ENCODE measurements around the gene RTP2. TPM values are rescaled to one million over a fixed set of nuclear protein-coding genes. Genes with fewer than 3 reads are reported as not detected.

RTP2 gene
- total RNA-seq, 1 donor from 2014 or later: not detected

DNA sequence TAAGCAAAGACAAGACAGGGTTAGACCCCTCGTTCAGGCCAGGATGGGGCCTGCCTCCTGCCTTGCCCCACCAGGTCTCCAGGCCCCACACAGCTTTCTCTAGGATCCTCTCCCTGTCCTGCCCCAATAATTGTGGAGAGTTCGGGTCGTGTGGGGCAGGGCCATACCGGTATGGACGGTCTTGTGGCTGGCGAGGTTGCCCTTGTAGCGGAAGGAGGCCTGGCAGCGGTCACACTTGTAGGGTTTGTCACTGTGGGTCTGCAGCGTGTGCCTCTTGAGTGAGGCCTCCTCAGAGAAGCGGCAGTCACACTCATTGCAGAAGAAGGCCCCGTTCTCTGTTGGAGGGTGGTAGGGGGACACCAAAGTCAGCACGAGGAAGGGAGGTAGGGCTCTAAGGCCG, 24.2 kb upstream of the RTP2 start:
- TF ChIP-seq, protein P1, sequence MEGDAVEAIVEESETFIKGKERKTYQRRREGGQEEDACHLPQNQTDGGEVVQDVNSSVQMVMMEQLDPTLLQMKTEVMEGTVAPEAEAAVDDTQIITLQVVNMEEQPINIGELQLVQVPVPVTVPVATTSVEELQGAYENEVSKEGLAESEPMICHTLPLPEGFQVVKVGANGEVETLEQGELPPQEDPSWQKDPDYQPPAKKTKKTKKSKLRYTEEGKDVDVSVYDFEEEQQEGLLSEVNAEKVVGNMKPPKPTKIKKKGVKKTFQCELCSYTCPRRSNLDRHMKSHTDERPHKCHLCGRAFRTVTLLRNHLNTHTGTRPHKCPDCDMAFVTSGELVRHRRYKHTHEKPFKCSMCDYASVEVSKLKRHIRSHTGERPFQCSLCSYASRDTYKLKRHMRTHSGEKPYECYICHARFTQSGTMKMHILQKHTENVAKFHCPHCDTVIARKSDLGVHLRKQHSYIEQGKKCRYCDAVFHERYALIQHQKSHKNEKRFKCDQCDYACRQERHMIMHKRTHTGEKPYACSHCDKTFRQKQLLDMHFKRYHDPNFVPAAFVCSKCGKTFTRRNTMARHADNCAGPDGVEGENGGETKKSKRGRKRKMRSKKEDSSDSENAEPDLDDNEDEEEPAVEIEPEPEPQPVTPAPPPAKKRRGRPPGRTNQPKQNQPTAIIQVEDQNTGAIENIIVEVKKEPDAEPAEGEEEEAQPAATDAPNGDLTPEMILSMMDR (conservative IDR thresholded peaks at IDR 0.05): no peak
- Mint-ChIP-seq H3K4me1 (ENCODE audit: unreplicated experiment) (peaks cover 6% of the 10 kb centered on the region), H3K4me3 (no peak overlapping the region), H3K27ac (no peak overlapping the region), H3K9me3 (no peaks in the 10 kb centered on the region), H3K36me3 (peaks cover 51% of the 10 kb centered on the region), H3K27me3 (no peaks in the 10 kb centered on the region)
- DNase-seq (ENCODE audit: extremely low spot score, unreplicated experiment): no peak

DNA sequence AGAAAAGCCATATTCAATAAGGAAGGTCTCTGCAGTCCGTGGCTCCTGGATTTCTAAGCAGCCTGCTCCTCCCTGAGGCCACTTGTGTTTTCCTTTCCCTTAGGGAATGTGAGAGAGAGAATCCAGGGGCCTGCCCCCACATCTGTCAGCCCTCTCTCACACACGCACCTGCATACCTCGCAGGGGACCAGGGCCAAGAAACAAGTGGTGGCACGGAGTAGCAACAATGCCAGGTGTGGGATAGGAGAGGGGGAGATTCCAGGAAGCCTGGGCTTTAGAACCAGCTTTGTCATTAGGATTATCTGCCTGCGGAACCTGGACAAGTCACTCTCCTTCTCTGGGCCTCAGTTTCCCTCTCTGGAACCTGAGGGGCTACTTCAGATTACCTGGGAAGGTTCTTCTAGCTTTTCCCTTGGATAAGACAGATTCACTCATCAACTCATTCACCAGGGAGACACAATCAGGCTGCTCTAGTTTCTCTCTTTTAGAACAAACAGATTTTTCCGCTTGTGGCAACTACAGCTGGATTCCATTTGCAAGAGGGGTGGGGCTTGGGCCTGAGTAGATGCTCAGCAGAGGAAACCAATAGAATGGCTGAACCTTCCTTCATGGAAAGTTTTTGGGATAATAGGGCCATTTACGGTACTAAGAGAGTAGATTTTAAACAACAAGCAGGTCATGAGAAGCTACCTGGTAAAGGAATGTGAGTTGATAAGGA, 23.5 kb upstream of the RTP2 start:
- Mint-ChIP-seq H3K36me3 (peaks cover 43% of the 10 kb centered on the region), H3K9me3 (no peaks in the 10 kb centered on the region), H3K27me3 (no peaks in the 10 kb centered on the region), H3K4me1 (ENCODE audit: unreplicated experiment) (peaks cover 6% of the 10 kb centered on the region), H3K27ac (no peak overlapping the region), H3K4me3 (no peak overlapping the region)
- TF ChIP-seq, protein P1 (conservative IDR thresholded peaks at IDR 0.05): no peak
- DNase-seq (ENCODE audit: extremely low spot score, unreplicated experiment): no peak

DNA sequence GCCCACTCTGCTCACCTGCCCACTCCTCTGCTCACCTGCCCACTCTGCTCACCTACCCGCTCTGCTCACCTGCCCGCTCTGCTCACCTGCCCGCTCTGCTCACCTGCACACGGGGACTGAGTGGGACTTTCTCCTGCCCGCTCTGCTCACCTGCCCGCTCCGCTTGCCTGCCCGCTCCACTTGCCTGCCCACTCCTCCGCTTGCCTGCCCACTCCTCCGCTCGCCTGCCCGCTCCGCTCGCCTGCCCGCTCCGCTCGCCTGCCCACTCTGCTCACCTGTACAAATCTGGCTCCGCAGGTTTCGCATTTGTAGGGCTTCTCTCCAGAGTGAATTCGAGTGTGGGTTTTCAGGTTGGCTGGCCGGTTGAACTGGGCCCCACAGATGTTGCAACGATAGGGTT, 22.9 kb upstream of the RTP2 start:
- TF ChIP-seq, protein P1 (conservative IDR thresholded peaks at IDR 0.05): no peak
- no peak for DNase-seq (ENCODE audit: extremely low spot score, unreplicated experiment)
- Mint-ChIP-seq H3K9me3 (no peaks in the 10 kb centered on the region), H3K27ac (no peak overlapping the region), H3K4me1 (ENCODE audit: unreplicated experiment) (peaks cover 10% of the 10 kb centered on the region), H3K36me3 (peaks cover 42% of the 10 kb centered on the region), H3K27me3 (no peaks in the 10 kb centered on the region), H3K4me3 (no peak overlapping the region)

- Mint-ChIP-seq H3K4me1 (ENCODE audit: unreplicated experiment) (peaks cover 17% of the 10 kb centered on the region), H3K4me3 (no peak overlapping the region), H3K9me3 (no peaks in the 10 kb centered on the region), H3K27me3 (no peaks in the 10 kb centered on the region), H3K36me3 (peaks cover 31% of the 10 kb centered on the region), H3K27ac (no peak overlapping the region)
- no peak for DNase-seq (ENCODE audit: extremely low spot score, unreplicated experiment)
- TF ChIP-seq, protein P1 (conservative IDR thresholded peaks at IDR 0.05): peak; percentile 57
These were observed 19.9 kb upstream of the RTP2 start for GRCh38 chr3:187722206-187722612.

GRCh38 chr3:187721055-187721454, 18.7 kb upstream of the RTP2 start:
- Mint-ChIP-seq H3K9me3 (no peaks in the 10 kb centered on the region), H3K36me3 (peaks cover 26% of the 10 kb centered on the region), H3K27ac (no peak overlapping the region), H3K4me3 (no peak overlapping the region), H3K4me1 (ENCODE audit: unreplicated experiment) (peaks cover 14% of the 10 kb centered on the region), H3K27me3 (no peaks in the 10 kb centered on the region)
- TF ChIP-seq, protein P1 (conservative IDR thresholded peaks at IDR 0.05): no peak
- DNase-seq (ENCODE audit: extremely low spot score, unreplicated experiment): no peak

All from type B pancreatic cell (in vitro differentiated cells).